GM18505 (cell line): ENCODE results near the gene IGFBP7.
"Not testable (repeated sequence)": the region's sequence is repeated elsewhere in the genome, so short reads cannot be mapped to it uniquely, and the experiment has no call there.

Source experiments
- ATAC-seq: cut with Tn5 transposase; IDR thresholded peaks from one replicate; pipeline ENCODE4 v1.9.1; 2021; ENCODE audit not compliant: unreplicated experiment
- POLR2A ChIP-seq: IDR thresholded peaks from 4 replicates; pipeline ENCODE4 v1.6.1; 2011; ENCODE audit warnings: borderline replicate concordance; ENCODE audit not compliant: insufficient read depth, insufficient read length; ENCODE audit errors: extremely low read depth

Gene IGFBP7

GRCh38 chr4:57068237-57068981 is 41.8 kb downstream of the IGFBP7 start:
- ATAC-seq, result no peak

GRCh38 chr4:57065730-57066482 is 44.3 kb downstream of the IGFBP7 start:
- no peak for TF ChIP-seq POLR2A
- ATAC-seq, result no peak

More at GRCh38 chr4:57068237-57068981, 41.8 kb downstream of the IGFBP7 start:
- TF ChIP-seq POLR2A, result no peak

DNA sequence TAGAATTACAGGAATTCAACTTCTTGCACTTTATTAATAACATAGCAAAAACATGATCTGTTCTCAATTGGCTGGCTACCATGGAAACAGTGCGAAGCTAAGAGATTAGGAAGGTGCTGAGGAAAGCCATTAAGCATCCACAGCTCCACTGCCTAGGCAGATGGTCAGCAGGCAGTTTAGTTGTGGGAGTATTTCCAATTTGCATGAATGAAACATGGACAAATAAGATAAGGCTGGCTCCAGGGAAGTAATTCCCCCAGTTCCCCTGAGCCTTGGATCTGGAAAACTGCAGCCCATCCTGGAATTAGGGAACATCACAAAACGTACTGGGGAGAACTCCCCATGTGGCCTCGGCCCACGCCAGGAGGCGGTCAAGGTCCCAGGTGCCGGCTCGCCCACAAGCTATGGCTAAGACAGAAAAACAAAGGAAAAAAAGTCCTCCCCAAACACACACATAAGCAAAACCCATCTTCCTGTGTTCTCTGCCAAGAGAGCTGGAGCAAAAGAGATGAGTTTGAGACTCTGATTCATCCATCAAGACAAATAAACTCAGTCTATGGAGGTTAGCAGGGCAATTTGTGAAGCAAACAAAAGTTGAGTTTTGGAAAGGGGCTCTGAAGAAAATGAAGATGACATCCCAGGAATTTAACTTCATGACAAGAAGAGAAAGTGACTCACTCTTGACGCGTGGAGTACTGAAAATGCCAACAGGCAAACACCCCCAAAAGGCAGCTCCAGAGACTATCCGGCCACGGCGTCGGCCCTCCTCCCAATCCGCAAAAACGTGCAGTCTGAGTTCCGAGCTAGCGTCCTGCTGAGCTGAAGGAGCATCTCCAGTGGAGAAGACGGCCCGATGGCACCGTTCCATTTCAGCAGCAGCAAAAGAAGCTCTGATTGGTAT is 45.1 kb downstream of the IGFBP7 start:
- TF ChIP-seq POLR2A, result no peak
- ATAC-seq, result no peak

DNA sequence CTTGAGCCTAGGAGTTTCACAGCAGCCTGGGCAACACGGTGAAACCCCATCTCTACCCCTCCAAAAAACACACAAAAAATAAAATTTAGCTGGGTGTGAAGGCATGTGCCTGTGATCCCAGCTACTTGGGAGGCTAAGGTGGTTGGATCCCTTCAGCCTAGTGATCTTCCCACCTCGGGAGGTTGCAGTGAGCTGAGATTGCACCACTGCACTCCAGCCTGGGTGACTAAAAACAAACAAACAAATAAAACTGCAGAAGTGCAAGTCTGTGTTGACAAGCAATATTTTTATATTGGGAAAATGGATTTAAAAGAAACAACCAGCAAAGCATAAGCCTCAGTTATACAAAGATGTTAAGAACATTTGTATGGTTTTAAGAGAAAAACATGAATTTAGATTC is 46.1 kb downstream of the IGFBP7 start:
- ATAC-seq, result no peak
- no peak for TF ChIP-seq POLR2A

DNA sequence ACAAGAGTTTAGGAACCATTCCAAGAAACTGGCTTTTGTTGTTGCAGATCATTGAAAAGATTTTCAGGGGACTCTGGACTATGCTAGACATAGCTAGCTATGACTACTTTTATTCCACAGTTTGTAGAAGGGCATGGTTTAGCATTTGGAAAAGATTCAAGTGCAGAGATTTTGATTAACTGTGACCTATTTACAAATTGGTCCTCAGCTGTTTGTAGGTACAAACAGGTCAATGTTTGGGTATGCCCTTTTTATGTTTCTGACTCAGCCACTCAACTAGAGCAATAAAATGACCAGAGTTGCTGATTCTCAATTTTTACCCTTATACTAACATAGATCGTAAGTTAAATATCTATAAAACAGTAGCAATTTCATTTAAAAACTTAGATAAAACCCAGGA is 46.7 kb downstream of the IGFBP7 start:
- TF ChIP-seq POLR2A, result no peak

GRCh38 chr4:57061395-57061794 is 48.8 kb downstream of the IGFBP7 start:
- no peak for ATAC-seq
- TF ChIP-seq POLR2A, result no peak

More for the DNA sequence above, 46.7 kb downstream of the IGFBP7 start:
- ATAC-seq, result no peak

DNA sequence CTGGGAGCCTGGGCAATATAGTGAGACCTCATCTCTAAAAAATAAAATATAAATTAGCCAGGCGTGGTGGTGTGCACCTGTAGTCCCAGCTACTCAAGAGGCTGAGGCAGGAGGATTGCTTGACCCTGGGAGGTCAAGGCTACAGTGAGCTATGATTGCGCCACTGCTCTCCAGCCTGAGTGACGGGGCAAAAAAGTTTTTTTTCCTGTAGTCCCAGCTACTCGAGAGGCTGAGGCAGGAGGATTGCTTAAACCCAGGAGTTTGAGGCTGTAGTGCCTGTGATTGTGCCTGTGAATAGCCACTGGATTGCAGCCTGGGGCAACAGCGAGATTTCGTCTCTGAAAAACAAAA is 49.5 kb downstream of the IGFBP7 start:
- ATAC-seq, result not testable (repeated sequence)

- no peak for TF ChIP-seq POLR2A
- no peak for ATAC-seq
Observed at GRCh38 chr4:57059890-57060716, 50.1 kb downstream of the IGFBP7 start.

DNA sequence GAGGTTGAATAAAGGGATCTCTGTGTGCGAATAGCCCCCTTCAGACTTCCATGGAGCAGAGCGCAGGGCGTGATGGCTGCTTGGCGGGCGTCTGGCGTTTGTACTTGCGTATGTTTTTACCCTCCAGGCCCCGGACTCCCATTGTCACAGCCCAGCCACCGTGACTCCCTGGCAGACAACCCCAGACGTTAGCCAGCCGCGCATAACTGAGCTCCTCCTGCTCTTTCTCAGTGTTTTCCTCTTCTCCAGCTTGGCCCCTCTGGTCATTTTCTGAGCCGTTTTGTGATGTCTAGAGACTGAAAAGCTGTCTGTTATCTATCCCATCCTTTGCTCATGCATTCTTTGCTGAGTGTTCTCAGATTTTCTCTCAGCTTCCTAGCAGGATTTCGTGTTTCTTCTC is 54.3 kb downstream of the IGFBP7 start:
- no peak for ATAC-seq

DNA sequence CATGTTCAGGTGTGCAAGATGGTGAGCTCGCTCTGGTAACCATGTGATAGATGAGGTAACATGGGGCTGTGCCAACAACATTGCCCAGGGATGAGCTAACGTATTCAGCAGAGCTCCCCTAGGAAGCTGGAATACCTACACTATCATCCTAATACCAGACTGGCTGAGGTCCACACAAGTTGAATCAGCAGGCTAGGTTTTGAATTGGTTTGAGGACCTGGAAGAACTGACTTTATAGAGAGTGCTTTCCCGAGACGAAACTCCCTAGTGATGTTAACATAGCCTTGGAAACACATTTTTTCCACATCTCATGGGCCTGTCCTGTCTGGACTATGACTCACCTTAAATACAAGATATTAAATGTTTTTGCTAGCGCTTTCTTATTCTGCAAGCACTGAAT is 56.7 kb downstream of the IGFBP7 start:
- no peak for TF ChIP-seq POLR2A
- no peak for ATAC-seq

More for the DNA sequence above, 54.3 kb downstream of the IGFBP7 start:
- TF ChIP-seq POLR2A, result no peak

DNA sequence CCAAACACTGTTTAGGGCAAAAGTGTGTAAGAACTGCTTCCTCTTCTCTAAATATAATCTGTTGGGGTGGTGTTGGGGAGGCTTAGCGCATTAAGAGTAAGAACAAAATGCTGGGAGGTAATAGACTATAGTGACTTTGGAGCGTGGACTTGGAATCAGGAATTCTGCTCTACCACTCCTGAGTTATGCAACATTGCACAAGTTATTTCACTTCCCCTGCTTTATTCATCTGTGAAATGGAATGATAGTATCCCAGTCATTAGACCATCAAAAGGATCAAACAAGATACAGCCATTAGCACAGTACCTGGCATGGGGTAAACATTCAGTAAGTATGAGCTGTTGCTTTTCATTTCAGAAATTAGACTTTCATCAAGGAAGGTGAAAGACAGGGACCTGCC is 58.7 kb downstream of the IGFBP7 start:
- no peak for TF ChIP-seq POLR2A
- no peak for ATAC-seq

GRCh38 chr4:57051095-57051494 is 59.1 kb downstream of the IGFBP7 start:
- ATAC-seq, result no peak
- TF ChIP-seq POLR2A, result no peak
